Neuronal stem cell (in vitro differentiated cells): ENCODE results near the gene ADD1.

Source experiments
- DNase-seq: peaks from one replicate; pipeline ENCODE4 v3.0.0-alpha.2; 2013; ENCODE audit warnings: low spot score
- H2AFZ ChIP-seq: one replicate; pipeline ENCODE4 v1.6.1; 2013; ENCODE audit warnings: mild to moderate bottlenecking, low read length, inconsistent platforms
- H2AK5ac ChIP-seq: 2 replicates; pipeline ENCODE4 v1.6.1; 2013; ENCODE audit warnings: low read depth, mild to moderate bottlenecking, inconsistent platforms, low read length, moderate library complexity, mixed read lengths
- H2BK120ac ChIP-seq: 2 replicates; pipeline ENCODE4 v1.6.1; 2013; ENCODE audit warnings: low read depth, mild to moderate bottlenecking, inconsistent platforms, low read length, moderate library complexity, mixed read lengths
- H2BK12ac ChIP-seq: one replicate; pipeline ENCODE4 v1.6.1; 2013; ENCODE audit warnings: low read length, inconsistent platforms
- H2BK15ac ChIP-seq: 2 replicates; pipeline ENCODE4 v1.6.1; 2013; ENCODE audit warnings: mild to moderate bottlenecking, low read length, inconsistent platforms, mixed read lengths
- H2BK5ac ChIP-seq: one replicate; pipeline ENCODE4 v1.6.1; 2013; ENCODE audit warnings: inconsistent platforms, mild to moderate bottlenecking, low read length, moderate library complexity
- H3K14ac ChIP-seq: one replicate; pipeline ENCODE4 v1.6.1; 2013; ENCODE audit warnings: low read length, inconsistent platforms
- H3K18ac ChIP-seq: 2 replicates; pipeline ENCODE4 v1.6.1; 2013; ENCODE audit warnings: low read length, inconsistent platforms
- H3K23ac ChIP-seq: 2 replicates; pipeline ENCODE4 v1.6.1; 2013; ENCODE audit warnings: low read depth, mild to moderate bottlenecking, mixed read lengths, low read length, inconsistent platforms; ENCODE audit not compliant: poor library complexity
- H3K27ac ChIP-seq: replicated peaks from 3 replicates; pipeline ENCODE4 v1.5.1; 2013; ENCODE audit warnings: low read length, inconsistent platforms
- H3K27me3 ChIP-seq, 3 experiments: 2 replicates each; pipeline ENCODE4 v1.6.1; 2013; ENCODE audit warnings: low read length in 3 of 3, mild to moderate bottlenecking in 2 of 3, inconsistent platforms in 1 of 3, low read depth in 1 of 3, mixed read lengths in 1 of 3, moderate library complexity in 1 of 3; ENCODE audit not compliant: control insufficient read depth in 3 of 3, insufficient read depth in 3 of 3
- H3K36me3 ChIP-seq, 2 donors: replicated peaks in 1 of 2; 2 replicates each; pipeline ENCODE4 v1.6.1; 2013; ENCODE audit warnings: low read length in 2 of 2; ENCODE audit not compliant: control insufficient read depth in 2 of 2, insufficient read depth in 2 of 2
- H3K4ac ChIP-seq: 2 replicates; pipeline ENCODE4 v1.6.1; 2013; ENCODE audit warnings: inconsistent platforms, mild to moderate bottlenecking, low read length, moderate library complexity
- H3K4me1 ChIP-seq, 2 donors: 1 replicate in 1 of 2; 2 replicates in 1 of 2; pipeline ENCODE4 v1.6.1; 2013; ENCODE audit warnings: low read length in 2 of 2, low read depth in 1 of 2; ENCODE audit not compliant: control insufficient read depth in 2 of 2, insufficient read depth in 1 of 2
- H3K4me2 ChIP-seq: one replicate; pipeline ENCODE4 v1.6.1; 2013; ENCODE audit warnings: mild to moderate bottlenecking, low read length, inconsistent platforms; ENCODE audit not compliant: insufficient read depth, poor library complexity, severe bottlenecking
- H3K4me3 ChIP-seq, 2 donors: 2 replicates each; pipeline ENCODE4 v1.5.1; 2013; ENCODE audit warnings: low read length in 2 of 2, mild to moderate bottlenecking in 2 of 2, inconsistent platforms in 1 of 2, moderate library complexity in 1 of 2
- H3K79me1 ChIP-seq: one replicate; pipeline ENCODE4 v1.6.1; 2013; ENCODE audit warnings: low read depth, mild to moderate bottlenecking, inconsistent platforms, low read length, moderate library complexity
- H3K9ac ChIP-seq: one replicate; pipeline ENCODE4 v1.6.1; 2013; ENCODE audit warnings: mild to moderate bottlenecking, low read depth, low read length, inconsistent platforms; ENCODE audit not compliant: poor library complexity
- H3K9me3 ChIP-seq, 2 donors: replicated peaks in 1 of 2; 2 replicates each; pipeline versions ENCODE3 to v1.6.1; 2013; ENCODE audit warnings: low read length in 2 of 2, mild to moderate bottlenecking in 2 of 2, inconsistent platforms in 1 of 2, low read depth in 1 of 2, mixed read lengths in 1 of 2, moderate library complexity in 1 of 2; ENCODE audit not compliant: control insufficient read depth in 2 of 2, insufficient read depth in 1 of 2
- H4K8ac ChIP-seq: one replicate; pipeline ENCODE4 v1.6.1; 2013; ENCODE audit warnings: low read depth, mild to moderate bottlenecking, inconsistent platforms, low read length, moderate library complexity
- H4K91ac ChIP-seq: one replicate; pipeline ENCODE4 v1.6.1; 2013; ENCODE audit warnings: low read length, low read depth, mild to moderate bottlenecking, inconsistent platforms; ENCODE audit not compliant: poor library complexity
- WGBS, 2 donors: extraction: QIAGEN DNeasy Blood & Tissue Kit; methylation state at CpG; one replicate each; pipeline ENCODE4 v1.1.7; 2013; ENCODE audit warnings: missing lambda C conversion rate in 2 of 2, mixed read lengths in 1 of 2; ENCODE audit not compliant: insufficient read length in 2 of 2, insufficient replicate concordance in 1 of 2; ENCODE audit errors: extremely low coverage in 2 of 2; 5-methylcytosine and 5-hydroxymethylcytosine counted together

The ADD1 gene

DNA sequence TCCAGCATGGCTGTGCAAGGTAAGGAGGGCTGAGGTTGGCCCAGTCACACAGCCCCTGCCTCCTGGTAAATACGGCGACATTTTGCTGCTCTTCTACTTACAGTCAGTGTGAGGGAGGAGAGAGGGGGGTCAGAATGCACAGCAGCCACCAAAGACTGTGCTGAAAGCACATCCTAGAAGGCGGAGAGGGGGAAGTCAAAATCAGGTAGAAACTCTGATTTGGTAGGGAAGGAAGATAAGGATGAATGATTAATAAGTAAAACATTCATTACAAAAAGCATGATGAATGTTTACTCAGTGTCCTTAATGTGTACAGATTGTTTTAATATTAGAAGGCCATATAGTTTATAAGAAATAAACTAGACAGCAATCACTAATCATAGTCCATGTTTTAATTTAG, 57.5 kb downstream of the ADD1 start:
- H3K4ac ChIP-seq, result no peak overlapping the region
- no peak overlapping the region for H2BK5ac ChIP-seq
- peaks cover 57 to 95% of the 10 kb centered on the region in 2 donors for H3K36me3 ChIP-seq
- no peak overlapping the region for H3K18ac ChIP-seq
- H3K79me1 ChIP-seq, result no peaks in the 10 kb centered on the region
- no peak overlapping the region for H4K91ac ChIP-seq
- no peak overlapping the region for H2AFZ ChIP-seq
- no peaks in the 10 kb centered on the region for H3K4me1 ChIP-seq
- H4K8ac ChIP-seq, result no peak overlapping the region
- H3K9ac ChIP-seq, result peak overlapping the region; percentile 63
- no peak overlapping the region for H3K23ac ChIP-seq
- no peak overlapping the region for H2BK15ac ChIP-seq
- DNase-seq, result no peak
- no peak overlapping the region for H2BK12ac ChIP-seq
- H3K4me3 ChIP-seq, result peak overlapping the region in 1 of 2 donors; percentile 32
- H3K14ac ChIP-seq, result no peak overlapping the region
- WGBS, 2 donors, result no CpG with 5 or more reads among the region's 3 CpGs
- no peaks in the 10 kb centered on the region for H3K27me3 ChIP-seq
- H2BK120ac ChIP-seq, result no peak overlapping the region
- H3K4me2 ChIP-seq, result no peak overlapping the region
- H2AK5ac ChIP-seq, result no peak overlapping the region
- H3K27ac ChIP-seq, result no peak overlapping the region
- H3K9me3 ChIP-seq, result no peaks in the 10 kb centered on the region

DNA sequence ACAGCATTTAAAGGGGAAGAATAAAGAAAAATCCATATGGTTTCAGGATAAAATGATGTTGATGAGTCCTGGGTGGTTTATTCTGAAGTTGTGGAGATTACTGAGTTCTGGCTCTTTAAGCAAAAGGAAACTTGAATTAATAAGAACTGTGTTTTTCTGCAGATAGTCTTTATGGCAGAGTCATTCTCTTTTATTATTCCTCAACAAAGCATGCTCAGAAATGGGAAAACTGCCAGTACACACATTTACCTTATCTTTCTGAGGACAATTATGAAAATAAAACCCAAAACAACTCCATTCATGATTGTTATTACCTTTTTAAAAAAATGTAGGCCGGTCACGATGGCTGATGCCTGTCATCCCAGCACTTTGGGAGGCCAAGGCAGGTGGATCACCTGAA, 58.5 kb downstream of the ADD1 start:
- no peak overlapping the region for H4K8ac ChIP-seq
- H3K9me3 ChIP-seq, result no peaks in the 10 kb centered on the region
- no peak overlapping the region for H3K18ac ChIP-seq
- no peak for DNase-seq
- H3K9ac ChIP-seq, result no peak overlapping the region
- H2BK15ac ChIP-seq, result no peak overlapping the region
- no peaks in the 10 kb centered on the region for H3K27me3 ChIP-seq
- no peaks in the 10 kb centered on the region for H3K79me1 ChIP-seq
- no peak overlapping the region for H3K27ac ChIP-seq
- no peak overlapping the region for H2AK5ac ChIP-seq
- H2BK12ac ChIP-seq, result no peak overlapping the region
- no peaks in the 10 kb centered on the region for H3K4me1 ChIP-seq
- H2BK5ac ChIP-seq, result no peak overlapping the region
- no peak overlapping the region for H2BK120ac ChIP-seq
- no peak overlapping the region for H4K91ac ChIP-seq
- no peak overlapping the region for H3K14ac ChIP-seq
- H3K36me3 ChIP-seq, result peaks cover 55 to 95% of the 10 kb centered on the region in 2 donors
- no peak overlapping the region for H3K4me2 ChIP-seq
- no peak overlapping the region for H3K23ac ChIP-seq
- WGBS, 2 donors, result no CpG with 5 or more reads among the region's 2 CpGs
- no peak overlapping the region for H3K4ac ChIP-seq
- H2AFZ ChIP-seq, result no peak overlapping the region
- no peak overlapping the region for H3K4me3 ChIP-seq

DNA sequence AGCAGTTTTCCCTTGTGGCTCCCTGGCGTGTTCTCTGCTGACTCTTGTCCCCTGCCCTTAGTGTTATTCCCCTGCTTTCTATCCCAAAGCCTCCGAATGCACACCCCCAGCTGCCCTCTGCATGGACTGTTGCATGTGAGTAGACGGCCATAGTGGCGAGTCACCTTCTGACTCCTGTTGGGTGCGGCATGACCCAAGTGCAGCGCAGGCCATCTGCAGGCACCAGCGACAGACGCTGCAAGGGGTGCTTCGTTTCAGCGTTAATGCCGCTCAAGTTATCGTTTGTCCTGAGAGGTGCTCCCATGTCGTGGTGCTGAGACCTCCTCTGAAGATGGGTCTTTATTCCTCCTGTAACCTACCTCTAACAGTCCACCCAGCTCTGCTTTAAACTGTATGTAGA, 61.9 kb downstream of the ADD1 start:
- Histone ChIP-seq H3K36me3 (peaks cover 52 to 97% of the 10 kb centered on the region in 2 donors), H3K27me3 (no peaks in the 10 kb centered on the region), H3K4me2 (no peak overlapping the region), H2BK15ac (no peak overlapping the region), H3K4me3 (no peak overlapping the region), H3K9ac (no peak overlapping the region), H4K8ac (no peak overlapping the region), H3K4me1 (no peaks in the 10 kb centered on the region), H4K91ac (no peak overlapping the region), H3K79me1 (no peaks in the 10 kb centered on the region), H3K18ac (no peak overlapping the region), H3K4ac (no peak overlapping the region), H3K9me3 (peaks cover 0 to 2% of the 10 kb centered on the region in 2 donors), H3K27ac (no peak overlapping the region), H2AFZ (no peak overlapping the region), H2BK12ac (no peak overlapping the region), H2BK120ac (no peak overlapping the region), H2AK5ac (no peak overlapping the region), H3K14ac (no peak overlapping the region), H2BK5ac (no peak overlapping the region), H3K23ac (no peak overlapping the region)
- no CpG with 5 or more reads among the region's 13 CpGs for WGBS, 2 donors
- no peak for DNase-seq

DNA sequence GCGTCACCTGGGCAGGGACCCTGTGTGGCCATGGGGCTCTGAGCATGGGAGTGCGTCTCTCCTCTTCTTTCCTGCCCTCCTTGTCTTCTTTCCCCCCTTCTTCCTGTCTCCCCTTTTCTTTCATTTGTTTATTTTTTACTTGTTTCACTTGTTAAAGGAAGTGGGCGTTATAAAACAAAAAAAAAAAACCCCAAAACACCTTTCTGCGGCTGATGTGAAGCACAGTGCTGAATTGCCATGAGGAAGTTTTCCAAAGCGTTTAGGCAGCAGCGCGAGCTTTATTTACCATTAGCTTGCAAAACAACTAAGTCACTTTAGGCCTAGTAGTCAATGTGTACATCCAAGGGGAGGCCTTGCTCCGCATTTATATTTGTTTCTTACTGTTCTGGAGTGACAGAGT, 62.6 kb downstream of the ADD1 start:
- no CpG with 5 or more reads among the region's 8 CpGs for WGBS, 2 donors
- Histone ChIP-seq H3K14ac (no peak overlapping the region), H3K36me3 (peaks cover 52 to 97% of the 10 kb centered on the region in 2 donors), H2AFZ (no peak overlapping the region), H4K8ac (no peak overlapping the region), H3K9me3 (peaks cover 0 to 2% of the 10 kb centered on the region in 2 donors), H4K91ac (no peak overlapping the region), H3K27ac (no peak overlapping the region), H2BK120ac (no peak overlapping the region), H3K23ac (no peak overlapping the region), H2BK15ac (no peak overlapping the region), H2BK12ac (no peak overlapping the region), H3K4me2 (no peak overlapping the region), H2BK5ac (no peak overlapping the region), H2AK5ac (no peak overlapping the region), H3K79me1 (no peaks in the 10 kb centered on the region), H3K4me1 (no peaks in the 10 kb centered on the region), H3K9ac (no peak overlapping the region), H3K4ac (no peak overlapping the region), H3K18ac (no peak overlapping the region), H3K4me3 (no peak overlapping the region), H3K27me3 (no peaks in the 10 kb centered on the region)
- DNase-seq, result no peak
